Astrocyte (in vitro differentiated cells and primary cell): Measurements from ENCODE around the gene WDR86.

ENCODE experiments used
- EZH2 ChIP-seq: IDR thresholded peaks from 2 replicates; pipeline ENCODE4 v1.6.1; 2012; ENCODE audit warnings: mild to moderate bottlenecking, low read length, inconsistent platforms; ENCODE audit not compliant: insufficient read depth
- TF ChIP-seq, protein P1 (sequence below): IDR thresholded peaks from 2 replicates; pipeline ENCODE4 v1.5.1; 2011; ENCODE audit warnings: low read depth, mild to moderate bottlenecking, inconsistent platforms, low read length, moderate library complexity; ENCODE audit not compliant: insufficient read depth

- TF ChIP-seq, protein P1, sequence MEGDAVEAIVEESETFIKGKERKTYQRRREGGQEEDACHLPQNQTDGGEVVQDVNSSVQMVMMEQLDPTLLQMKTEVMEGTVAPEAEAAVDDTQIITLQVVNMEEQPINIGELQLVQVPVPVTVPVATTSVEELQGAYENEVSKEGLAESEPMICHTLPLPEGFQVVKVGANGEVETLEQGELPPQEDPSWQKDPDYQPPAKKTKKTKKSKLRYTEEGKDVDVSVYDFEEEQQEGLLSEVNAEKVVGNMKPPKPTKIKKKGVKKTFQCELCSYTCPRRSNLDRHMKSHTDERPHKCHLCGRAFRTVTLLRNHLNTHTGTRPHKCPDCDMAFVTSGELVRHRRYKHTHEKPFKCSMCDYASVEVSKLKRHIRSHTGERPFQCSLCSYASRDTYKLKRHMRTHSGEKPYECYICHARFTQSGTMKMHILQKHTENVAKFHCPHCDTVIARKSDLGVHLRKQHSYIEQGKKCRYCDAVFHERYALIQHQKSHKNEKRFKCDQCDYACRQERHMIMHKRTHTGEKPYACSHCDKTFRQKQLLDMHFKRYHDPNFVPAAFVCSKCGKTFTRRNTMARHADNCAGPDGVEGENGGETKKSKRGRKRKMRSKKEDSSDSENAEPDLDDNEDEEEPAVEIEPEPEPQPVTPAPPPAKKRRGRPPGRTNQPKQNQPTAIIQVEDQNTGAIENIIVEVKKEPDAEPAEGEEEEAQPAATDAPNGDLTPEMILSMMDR = no peak
- no peak for TF ChIP-seq EZH2
These were observed 66.3 kb downstream of the WDR86 start for GRCh38 chr7:151343516-151343915.
